Stimulated activated CD8-positive, alpha-beta memory T cell treated with anti-CD3 and anti-CD28 coated beads, Interleukin-2, amount 100 ng/mL, for 1 hour (primary cell): ENCODE measurements around the gene F5.

Experiments
- DNase-seq, 2 donors: peaks; one replicate each; pipeline ENCODE4 v3.0.0-alpha.2; 2020; ENCODE audit warnings: low read depth in 2 of 2

The F5 gene

DNA sequence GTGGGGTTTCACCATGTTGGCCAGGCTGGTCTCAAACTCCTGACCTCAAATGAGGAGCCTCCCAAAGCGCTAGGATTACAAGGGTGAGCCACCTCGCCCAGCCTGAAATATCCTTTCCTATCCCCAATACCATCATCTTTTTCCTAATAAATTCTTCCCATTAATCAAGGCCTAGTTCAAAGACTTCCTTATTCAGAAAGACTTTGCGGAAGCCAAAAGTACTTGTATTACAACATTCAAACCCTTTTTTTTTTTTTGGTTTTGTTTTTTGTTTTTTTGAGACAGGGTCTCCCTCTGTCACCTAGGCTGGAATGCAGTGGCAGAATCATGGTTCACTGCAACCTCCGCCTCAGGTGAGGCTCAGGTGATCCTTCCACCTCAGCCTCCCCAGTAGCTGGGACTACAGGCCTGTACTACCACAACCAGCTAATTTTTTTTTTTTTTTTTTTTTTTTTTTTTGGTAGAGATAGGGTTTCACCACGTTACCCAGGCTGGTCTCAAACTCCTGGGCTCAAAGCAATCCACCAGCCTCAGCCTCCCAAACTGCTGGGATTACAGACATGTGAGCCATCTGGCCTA is 108.1 kb downstream of the F5 start:
- DNase-seq, result no peak

DNA sequence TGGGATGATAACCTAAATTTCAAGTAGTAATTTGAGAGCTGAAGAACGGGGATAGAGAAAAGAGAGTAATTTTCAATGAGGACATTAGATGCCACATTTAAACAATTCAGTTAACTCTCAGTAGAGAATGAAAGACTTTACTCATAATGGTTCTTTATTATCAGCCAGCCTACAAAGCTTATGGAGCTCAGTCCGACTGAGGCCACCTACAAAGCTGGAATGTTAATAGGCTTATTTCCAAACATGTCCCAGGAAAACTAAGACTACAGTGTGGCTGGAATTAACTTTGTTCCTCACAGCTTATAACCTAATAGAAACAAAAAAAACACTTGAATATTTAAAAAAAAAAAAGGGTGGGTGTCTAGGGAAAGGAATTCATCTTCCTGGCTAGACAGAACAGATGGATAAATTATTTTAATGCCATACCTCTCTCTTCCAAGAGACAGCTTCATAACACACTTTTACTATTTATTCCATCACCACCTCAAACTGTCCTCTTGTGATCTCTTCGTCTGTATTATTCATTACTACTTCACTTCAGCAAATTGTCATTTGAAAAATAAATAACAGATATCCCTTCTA is 110.4 kb downstream of the F5 start:
- DNase-seq, result no peak

DNA sequence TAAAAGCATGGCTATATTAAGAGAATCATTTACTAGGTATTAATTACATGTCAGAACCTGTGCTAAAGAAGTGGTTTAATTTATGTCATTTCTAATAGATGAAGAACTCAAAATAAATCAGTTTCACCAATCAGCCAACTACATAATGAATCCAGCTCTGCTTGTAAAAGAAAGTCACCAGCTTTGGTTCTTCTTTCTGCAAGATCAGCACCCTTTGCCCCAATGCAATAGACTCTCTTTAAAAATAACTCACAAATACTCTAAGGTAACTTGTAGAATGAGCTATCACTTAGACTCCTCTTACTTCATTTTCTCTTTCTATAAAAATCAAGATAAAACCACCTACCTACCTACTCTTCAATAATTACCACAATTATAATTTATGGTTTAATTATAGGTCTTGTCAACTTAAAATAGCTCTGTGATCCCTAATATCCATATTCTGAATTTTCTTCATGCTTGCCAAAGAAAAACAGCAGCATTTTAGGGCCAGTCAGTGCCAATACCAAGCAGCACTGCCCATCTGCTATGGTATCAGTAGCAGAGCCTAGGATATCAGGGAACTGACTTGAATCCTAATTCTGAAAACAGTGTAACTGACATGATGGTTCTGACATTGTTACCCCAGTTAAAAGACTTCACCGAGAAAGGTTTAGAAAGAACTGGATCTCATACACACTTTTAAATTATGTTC is 111.8 kb downstream of the F5 start:
- DNase-seq, result no peak

DNA sequence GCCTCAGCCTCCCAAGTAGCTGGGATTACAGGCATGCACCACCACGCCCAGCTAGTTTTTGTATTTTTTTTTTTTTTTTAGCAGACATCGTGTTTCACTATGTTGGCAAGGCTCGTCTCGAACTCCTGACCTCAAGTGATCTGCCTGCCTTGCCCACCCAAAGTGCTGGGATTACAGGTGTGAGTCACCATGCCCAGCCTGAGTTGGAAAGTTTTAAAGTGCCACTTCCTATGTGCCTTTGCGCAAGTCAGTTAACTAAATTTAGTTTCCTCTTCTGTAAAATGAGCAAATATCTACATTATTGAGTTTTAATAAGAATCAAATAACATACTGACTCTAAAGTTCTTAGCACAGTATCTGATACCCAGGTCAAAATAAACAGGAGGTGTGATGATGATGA is 112.9 kb downstream of the F5 start:
- no peak for DNase-seq

DNA sequence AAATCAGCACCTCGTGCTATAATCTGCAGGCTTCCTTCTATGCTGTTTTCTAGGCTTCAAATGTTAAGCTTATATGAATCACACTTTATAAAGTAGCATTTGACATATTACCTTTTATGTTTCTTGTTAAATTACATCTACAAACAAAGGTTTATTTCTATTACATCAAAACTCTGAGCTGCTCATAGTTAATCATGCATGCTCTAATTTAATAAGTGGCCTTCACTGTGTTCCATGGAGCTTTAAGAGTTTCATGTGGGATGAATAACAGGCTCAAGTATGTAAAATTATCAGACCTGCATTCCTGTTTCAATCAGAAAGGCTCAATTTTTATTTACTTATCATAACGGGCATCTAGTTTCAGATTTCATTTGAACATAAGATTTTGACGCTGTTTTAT is 113.5 kb downstream of the F5 start:
- no peak for DNase-seq

DNA sequence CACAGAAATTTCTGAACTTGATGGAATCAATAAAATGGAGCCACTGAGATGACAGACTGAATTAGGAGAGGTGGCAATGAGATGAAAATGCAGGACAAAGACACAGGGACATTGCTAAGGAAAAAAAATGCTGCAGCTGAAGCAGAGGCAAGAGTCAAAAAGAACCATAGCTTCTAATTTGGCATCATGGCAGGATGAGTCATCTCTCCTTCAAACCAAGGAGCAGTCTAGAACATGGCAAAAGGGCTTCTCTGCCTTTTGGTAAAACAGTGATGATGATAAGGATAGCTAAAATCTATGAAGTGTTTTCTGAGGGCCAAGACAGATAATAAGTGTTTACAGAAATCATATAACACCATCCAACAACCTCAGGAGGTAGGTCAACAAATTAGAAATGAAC is 117.3 kb downstream of the F5 start:
- DNase-seq, result no peak

DNA sequence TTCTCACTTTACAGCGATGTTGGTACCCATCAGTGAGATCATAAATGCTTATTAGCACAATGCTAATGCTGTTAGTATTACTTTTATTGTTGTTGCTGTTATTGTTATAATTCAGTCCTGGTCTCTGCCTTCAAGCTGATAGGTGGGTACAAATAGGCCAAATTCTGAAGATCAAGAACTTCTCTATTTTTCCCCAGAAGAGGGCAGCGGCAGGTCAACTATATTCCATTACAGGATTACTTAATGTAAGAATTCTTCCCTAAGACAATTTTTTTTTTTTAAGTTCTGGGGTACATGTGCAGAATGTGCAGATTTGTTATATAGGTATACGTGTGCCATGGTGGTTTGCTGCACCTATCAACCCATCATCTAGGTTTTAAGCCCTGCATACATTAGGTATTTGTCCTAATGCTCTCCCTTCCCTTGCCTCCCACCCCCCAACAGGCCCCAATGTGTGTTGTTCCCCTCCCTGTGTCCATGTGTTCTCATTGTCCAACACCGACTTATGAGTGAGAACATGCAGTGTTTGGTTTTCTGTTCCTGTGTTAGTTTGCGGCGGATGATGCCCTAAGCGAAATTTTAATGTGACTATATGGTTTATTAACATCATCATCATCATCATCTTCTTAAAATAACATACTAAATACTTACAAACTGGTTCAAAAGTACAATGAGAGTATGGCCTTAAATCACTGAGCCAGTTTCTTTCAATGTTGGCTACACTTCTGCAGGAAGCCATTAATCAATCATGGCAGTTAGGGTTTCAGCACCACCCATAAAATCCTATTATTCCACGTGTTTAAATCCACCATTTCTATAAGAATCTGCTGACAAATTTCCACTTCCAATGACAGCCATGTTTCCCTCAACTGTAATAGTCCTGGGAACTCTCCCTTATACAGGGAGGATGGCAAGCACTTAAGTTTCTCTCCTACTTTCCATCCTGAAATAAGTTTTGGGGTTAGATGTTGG is 119.7 kb downstream of the F5 start:
- no peak for DNase-seq

DNA sequence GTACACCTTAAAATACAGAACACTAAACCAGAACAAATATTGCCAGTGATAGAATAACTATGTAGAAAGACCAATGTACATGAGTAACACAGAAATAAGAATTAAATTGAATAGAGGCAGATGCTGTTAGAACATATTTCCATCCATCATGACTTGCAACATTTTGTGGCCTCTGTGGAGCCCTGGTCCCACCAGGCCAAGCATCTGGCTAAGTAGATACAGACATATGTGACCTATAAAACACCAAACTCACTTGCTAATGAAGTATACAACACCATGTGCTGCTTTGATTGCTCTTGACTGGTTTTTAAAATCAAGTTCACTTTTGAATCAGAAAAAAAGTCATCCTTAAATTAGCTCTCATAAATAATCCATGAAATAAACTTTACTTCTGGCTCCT is 121.0 kb downstream of the F5 start:
- DNase-seq, result no peak
